Right atrium auricular region (tissue), 2 donors: ENCODE measurements around the gene USP3. TPM values are rescaled to one million over a fixed set of nuclear protein-coding genes. Genes with fewer than 3 reads are reported as not detected.

Source experiments
- DNase-seq: peaks from one replicate; pipeline ENCODE4 v3.0.0-alpha.2; 2019; ENCODE audit warnings: low spot score
- H3K27ac ChIP-seq, 2 donors: fragments of 200-600 bp; sonication (generic); 1 replicate in 1 of 2; 2 replicates in 1 of 2; pipeline ENCODE4 v1.5.1; 2016 to 2019
- H3K27me3 ChIP-seq, 2 donors: fragments of 200-600 bp; sonication (generic); one replicate each; pipeline versions ENCODE4 v1.5.1 to v1.6.0; 2017 to 2019
- H3K36me3 ChIP-seq: fragments of 200-600 bp; sonication (generic); one replicate; pipeline ENCODE4 v1.5.1; 2016
- H3K4me1 ChIP-seq, 2 donors: fragments of 200-600 bp; sonication (generic); one replicate each; pipeline versions ENCODE4 v1.5.1 to v1.6.0; 2017 to 2019
- H3K4me3 ChIP-seq, 2 donors: fragments of 200-600 bp; sonication (generic); 1 replicate in 1 of 2; 2 replicates in 1 of 2; pipeline ENCODE4 v1.5.1; 2017 to 2019; ENCODE audit warnings: mild to moderate bottlenecking in 1 of 2, moderate library complexity in 1 of 2
- H3K9me3 ChIP-seq, 2 donors: fragments of 200-600 bp; sonication (generic); one replicate each; pipeline ENCODE4 v1.5.1; 2019
- CTCF ChIP-seq, 2 donors: fragments of 200-600 bp; sonication (generic); IDR thresholded peaks; one replicate each; pipeline ENCODE4 v1.5.1; 2019; ENCODE audit warnings: antibody characterized with exemption in 2 of 2
- total RNA-seq, 2 donors: library from RNA; depleted of rRNA; stranded (reverse); fragments of >200 nt; gene quantifications; one replicate each; pipeline ENCODE4 v1.1.0, GENCODE V29; 2016

The USP3 gene
- total RNA-seq, 2 donors from 2014 or later, result 12.3 to 18.5 TPM

DNA sequence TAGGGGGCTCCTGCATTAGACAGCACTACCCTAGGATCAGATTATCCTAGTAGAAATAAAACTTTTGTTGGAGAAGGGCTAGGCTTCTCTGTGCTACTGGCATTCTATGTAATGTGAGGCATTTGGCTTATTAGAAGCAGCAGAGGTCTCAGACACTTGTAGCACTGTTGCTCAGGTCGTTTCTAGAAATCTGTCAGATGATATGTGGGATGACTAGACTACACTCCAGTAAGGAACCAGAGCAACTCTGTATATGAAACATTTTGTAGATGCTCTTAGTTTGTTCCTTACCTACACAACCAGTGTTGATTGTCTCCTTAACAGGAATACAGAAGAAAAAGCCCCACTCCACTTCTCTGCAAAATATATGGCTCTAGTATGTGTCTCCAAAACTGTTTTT, 70.9 kb downstream of the USP3 start:
- Histone ChIP-seq H3K27me3 (no peaks in the 10 kb centered on the region), H3K4me3 (no peak overlapping the region), H3K9me3 (no peaks in the 10 kb centered on the region), H3K27ac (no peak overlapping the region), H3K4me1 (peaks cover 0 to 7% of the 10 kb centered on the region in 2 donors), H3K36me3 (peaks cover 34% of the 10 kb centered on the region)
- no peak for DNase-seq
- no peak for TF ChIP-seq CTCF (IDR thresholded peaks at IDR 0.05)

- no peak overlapping the region for H3K4me3 ChIP-seq
- no peaks in the 10 kb centered on the region for H3K27me3 ChIP-seq
- H3K36me3 ChIP-seq, result peaks cover 24% of the 10 kb centered on the region
- H3K27ac ChIP-seq, result no peak overlapping the region
- peaks cover 0 to 7% of the 10 kb centered on the region in 2 donors for H3K4me1 ChIP-seq
- no peak for TF ChIP-seq CTCF (IDR thresholded peaks at IDR 0.05)
- no peaks in the 10 kb centered on the region for H3K9me3 ChIP-seq
- DNase-seq, result no peak
Observed at GRCh38 chr15:63576441-63576840, 72.0 kb downstream of the USP3 start.

GRCh38 chr15:63582179-63582578, 77.8 kb downstream of the USP3 start:
- Histone ChIP-seq H3K9me3 (no peaks in the 10 kb centered on the region), H3K4me1 (no peaks in the 10 kb centered on the region), H3K27me3 (no peaks in the 10 kb centered on the region), H3K36me3 (peaks cover under 1% of the 10 kb centered on the region), H3K4me3 (no peak overlapping the region), H3K27ac (no peak overlapping the region)
- no peak for TF ChIP-seq CTCF (IDR thresholded peaks at IDR 0.05)
- no peak for DNase-seq

GRCh38 chr15:63582718-63583426, 78.5 kb downstream of the USP3 start:
- no peaks in the 10 kb centered on the region for H3K4me1 ChIP-seq

GRCh38 chr15:63586790-63587189, 82.4 kb downstream of the USP3 start:
- Histone ChIP-seq H3K27ac (no peak overlapping the region), H3K27me3 (no peaks in the 10 kb centered on the region), H3K4me3 (no peak overlapping the region), H3K36me3 (peaks cover 35% of the 10 kb centered on the region), H3K4me1 (no peaks in the 10 kb centered on the region), H3K9me3 (no peaks in the 10 kb centered on the region)
- no peak for TF ChIP-seq CTCF (IDR thresholded peaks at IDR 0.05)
- no peak for DNase-seq

More at GRCh38 chr15:63582718-63583426, 78.5 kb downstream of the USP3 start:
- no peak overlapping the region for H3K4me3 ChIP-seq
- no peaks in the 10 kb centered on the region for H3K36me3 ChIP-seq
- no peak for DNase-seq
- no peak for TF ChIP-seq CTCF (IDR thresholded peaks at IDR 0.05)
- H3K9me3 ChIP-seq, result no peaks in the 10 kb centered on the region
- H3K27ac ChIP-seq, result no peak overlapping the region
- no peaks in the 10 kb centered on the region for H3K27me3 ChIP-seq

GRCh38 chr15:63587527-63587926, 83.1 kb downstream of the USP3 start:
- H3K9me3 ChIP-seq, result no peaks in the 10 kb centered on the region
- no peak overlapping the region for H3K4me3 ChIP-seq
- H3K27me3 ChIP-seq, result no peaks in the 10 kb centered on the region
- H3K27ac ChIP-seq, result no peak overlapping the region
- H3K36me3 ChIP-seq, result peaks cover 38% of the 10 kb centered on the region
- no peak for DNase-seq
- no peaks in the 10 kb centered on the region for H3K4me1 ChIP-seq
- no peak for TF ChIP-seq CTCF (IDR thresholded peaks at IDR 0.05)
